ENCODE results near the gene RIPK1. TPM values are rescaled to one million over a fixed set of nuclear protein-coding genes. Genes with fewer than 3 reads are reported as not detected.
"Not testable (repeated sequence)": the region's sequence is repeated elsewhere in the genome, so short reads cannot be mapped to it uniquely, and the experiment has no call there.

RIPK1 gene
- 7.4 TPM for polyA plus RNA-seq (2012; ENCODE audit: insufficient read depth, insufficient read length, low read depth)

GRCh38 chr6:3068329-3069214, at the start of gene RIPK1:
TSS of gene RIPK1 (plus strand) at chr6:3068494. CDS start at chr6:3076824, 8,330 bp downstream.
- Histone ChIP-seq H3K36me3 (no peaks in the 10 kb centered on the region), H3K4me1 (no peaks in the 10 kb centered on the region), H3K27me3 (no peaks in the 10 kb centered on the region), H3K9me3 (no peaks in the 10 kb centered on the region), H3K4me3 (ENCODE audit: low read depth, low read length) (peak within 1 kb of the TSS; percentile 77)
- TF ChIP-seq CTCF (IDR thresholded peaks at IDR 0.05; ENCODE audit: low read depth, low read length), result peak; percentile 31
- peak; percentile 96 for DNase-seq

GRCh38 chr6:3019065-3019464, 49.2 kb upstream of the RIPK1 start:
- Histone ChIP-seq H3K4me1 (no peaks in the 10 kb centered on the region), H3K9me3 (no peaks in the 10 kb centered on the region), H3K27me3 (no peaks in the 10 kb centered on the region), H3K4me3 (ENCODE audit: low read depth, low read length) (no peak overlapping the region), H3K36me3 (no peaks in the 10 kb centered on the region; the same call in 1 of the 2 replicates)
- no peak for DNase-seq
- no peak for TF ChIP-seq CTCF (IDR thresholded peaks at IDR 0.05; ENCODE audit: low read depth, low read length)

DNA sequence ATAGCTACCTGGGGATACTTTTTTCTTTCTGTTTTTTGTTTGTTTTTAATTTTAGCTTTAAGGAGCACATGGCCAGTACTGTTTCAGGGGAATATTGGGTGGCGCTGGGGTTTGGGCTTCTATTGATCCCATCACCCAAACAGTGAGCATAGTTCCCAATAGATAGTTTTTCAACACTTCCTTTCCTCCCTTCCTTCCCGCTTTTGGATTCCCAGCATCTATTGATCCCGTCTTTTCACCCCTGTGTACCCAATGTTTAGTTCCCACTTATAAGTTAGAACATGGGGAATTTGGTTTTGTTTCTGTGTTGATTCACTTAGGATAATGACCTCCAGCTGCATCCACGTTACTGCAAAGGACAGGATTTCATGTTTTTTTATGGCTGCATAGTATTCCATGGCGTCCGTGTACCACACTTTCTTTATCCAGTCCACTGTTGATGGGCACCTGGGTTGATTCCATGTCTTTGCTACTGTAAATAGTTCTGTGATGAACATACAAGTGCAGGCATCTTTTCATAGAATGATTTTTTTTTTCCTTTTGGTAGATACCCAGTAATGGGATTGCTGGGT, 48.5 kb upstream of the RIPK1 start:
- no peaks in the 10 kb centered on the region for H3K4me1 ChIP-seq
- no peak for DNase-seq
- H3K27me3 ChIP-seq, result no peaks in the 10 kb centered on the region
- no peaks in the 10 kb centered on the region for H3K36me3 ChIP-seq
- H3K9me3 ChIP-seq, result no peaks in the 10 kb centered on the region
- TF ChIP-seq CTCF (IDR thresholded peaks at IDR 0.05; ENCODE audit: low read depth, low read length), result no peak
- H3K4me3 ChIP-seq (ENCODE audit: low read depth, low read length), result no peak overlapping the region

GRCh38 chr6:3020976-3021598, 47.2 kb upstream of the RIPK1 start:
- H3K36me3 ChIP-seq; H3K27me3 ChIP-seq; H3K4me3 ChIP-seq (ENCODE audit: low read depth, low read length); H3K9me3 ChIP-seq; DNase-seq; H3K4me1 ChIP-seq: not testable (repeated sequence)

DNA sequence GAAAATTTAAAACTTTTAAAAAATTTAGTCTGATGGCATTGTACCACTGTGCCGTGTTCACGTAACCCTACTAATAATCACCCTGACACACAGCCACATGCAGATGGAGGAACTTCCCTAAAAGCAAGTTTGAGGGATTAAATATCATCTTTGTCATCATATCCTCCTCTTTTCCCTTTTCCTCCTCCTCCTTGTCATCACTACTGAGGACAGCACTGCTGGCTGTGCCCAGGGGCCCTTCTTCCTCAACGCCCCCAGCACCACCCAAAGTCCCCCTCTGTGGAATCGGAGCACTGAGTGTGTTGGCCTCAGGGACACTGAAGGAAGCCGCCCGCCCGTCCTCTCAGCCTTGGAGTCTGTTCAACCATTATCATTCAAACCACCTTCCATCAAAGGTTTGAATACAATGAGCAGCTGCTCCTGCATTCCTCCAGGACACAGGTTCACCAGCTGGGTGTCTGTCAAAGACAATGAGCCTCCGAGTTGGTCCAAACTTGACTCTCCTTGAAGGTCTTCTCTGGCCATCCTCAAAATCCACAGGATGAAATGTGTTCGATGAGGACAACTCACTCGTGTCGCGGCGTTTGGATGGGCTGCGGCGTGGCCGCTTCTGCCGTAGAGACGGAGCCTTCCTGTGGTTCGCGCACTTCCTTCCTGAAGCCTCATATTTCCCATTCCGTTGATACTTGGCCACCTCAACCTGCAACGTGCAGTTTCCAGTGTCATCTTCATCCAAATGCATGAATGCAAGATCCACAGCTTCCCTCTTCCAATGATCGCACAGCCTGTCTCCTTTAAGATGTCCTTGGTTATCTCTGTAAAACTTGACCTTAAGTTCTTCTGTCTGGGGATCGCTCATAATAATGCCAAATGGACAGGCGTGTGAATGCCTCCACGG, 45.3 kb upstream of the RIPK1 start:
- H3K4me1 ChIP-seq, result no peaks in the 10 kb centered on the region
- H3K27me3 ChIP-seq, result no peaks in the 10 kb centered on the region
- TF ChIP-seq CTCF (IDR thresholded peaks at IDR 0.05; ENCODE audit: low read depth, low read length), result no peak
- DNase-seq, result no peak
- H3K36me3 ChIP-seq, result no peaks in the 10 kb centered on the region
- H3K9me3 ChIP-seq, result no peaks in the 10 kb centered on the region; the same call in 1 of the 2 replicates
- H3K4me3 ChIP-seq (ENCODE audit: low read depth, low read length), result peak overlapping the region; percentile 72
